Subcutaneous adipose tissue (tissue), 4 donors: ENCODE results near the gene PITPNM3. TPM values are rescaled to one million over a fixed set of nuclear protein-coding genes. Genes with fewer than 3 reads are reported as not detected.

Source experiments
- CTCF ChIP-seq: fragments of 450-650 bp; IDR thresholded peaks from one replicate; pipeline ENCODE4 v1.5.1; 2016; ENCODE audit warnings: low read depth, mild to moderate bottlenecking, control low read depth, antibody characterized with exemption, moderate library complexity
- total RNA-seq, 4 donors: library from RNA; depleted of rRNA; stranded (reverse); fragments of >200 nt; gene quantifications; one replicate each; pipeline ENCODE4 v1.1.0, GENCODE V29; 2016

Gene PITPNM3
- total RNA-seq, 4 donors from 2014 or later = 0.34 to 1.9 (median 1.2) TPM

DNA sequence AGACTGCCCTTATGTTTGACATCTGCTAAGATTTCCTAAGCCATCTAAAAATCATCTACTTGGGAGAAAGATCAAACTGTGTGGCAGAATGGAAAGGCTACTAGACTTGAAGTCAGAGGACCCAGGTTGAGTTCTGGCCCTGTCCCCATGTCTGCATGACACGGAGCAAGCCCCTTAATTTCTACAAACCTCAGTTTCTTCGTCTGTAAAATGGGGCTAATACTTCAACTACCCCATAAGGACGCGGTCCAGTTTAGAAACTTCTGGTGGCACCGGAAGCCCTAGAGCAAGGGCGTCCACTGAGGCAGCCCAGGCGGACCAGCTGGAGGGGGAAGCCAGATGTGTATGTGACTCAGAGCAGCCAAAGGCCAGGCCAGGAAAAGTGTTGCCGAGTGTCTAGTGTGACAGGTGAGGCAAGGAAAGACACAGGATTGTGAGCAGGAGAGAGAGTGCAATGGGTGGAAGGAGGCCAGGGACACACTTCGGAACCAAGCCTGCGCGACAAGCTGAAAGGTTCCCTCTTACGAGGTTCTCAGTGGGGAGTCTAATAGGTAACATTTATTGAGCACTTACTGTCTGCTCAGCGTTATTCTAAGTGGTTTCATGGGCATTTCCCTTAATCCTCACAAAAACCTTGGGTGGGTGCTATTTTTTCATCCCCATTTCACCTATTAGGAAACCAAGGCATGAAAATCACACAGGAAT, 17.8 kb upstream of the PITPNM3 start:
- no peak for TF ChIP-seq CTCF

DNA sequence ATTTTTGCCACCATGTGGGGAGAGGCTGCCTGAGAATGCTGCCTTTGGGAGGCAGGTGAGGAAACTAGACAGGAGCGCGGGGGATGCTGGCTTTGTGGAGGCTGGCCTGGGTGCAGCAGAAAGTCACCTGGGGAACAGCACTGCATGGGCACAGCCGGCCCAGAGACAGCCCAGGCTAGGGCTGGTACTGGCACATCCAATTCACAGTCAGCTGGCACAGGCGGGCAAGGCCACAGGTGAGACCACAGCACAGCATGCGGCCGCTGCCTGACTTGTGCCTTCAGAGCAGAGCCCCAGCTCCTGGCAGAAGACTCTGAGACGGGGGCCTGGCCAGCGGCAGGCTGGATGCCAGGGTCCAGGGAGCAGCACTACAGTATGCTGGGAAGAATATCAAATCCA, 16.6 kb upstream of the PITPNM3 start:
- no peak for TF ChIP-seq CTCF

DNA sequence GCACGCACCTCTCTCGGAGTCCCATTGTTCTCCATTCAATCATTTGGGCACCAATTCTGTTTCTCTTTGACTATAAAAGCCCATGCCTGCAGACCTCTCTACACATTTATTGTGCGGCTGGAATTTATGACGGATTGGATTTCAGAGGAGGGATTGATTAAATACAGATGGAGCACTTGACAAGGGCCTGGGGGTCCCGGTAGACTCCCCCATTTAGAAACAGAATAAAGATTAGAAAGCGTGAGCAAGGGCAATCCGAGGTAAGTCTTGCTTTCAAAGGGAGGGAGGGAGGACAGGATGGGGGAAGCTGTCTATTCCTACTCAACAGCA, 15.1 kb upstream of the PITPNM3 start:
- TF ChIP-seq CTCF = no peak

DNA sequence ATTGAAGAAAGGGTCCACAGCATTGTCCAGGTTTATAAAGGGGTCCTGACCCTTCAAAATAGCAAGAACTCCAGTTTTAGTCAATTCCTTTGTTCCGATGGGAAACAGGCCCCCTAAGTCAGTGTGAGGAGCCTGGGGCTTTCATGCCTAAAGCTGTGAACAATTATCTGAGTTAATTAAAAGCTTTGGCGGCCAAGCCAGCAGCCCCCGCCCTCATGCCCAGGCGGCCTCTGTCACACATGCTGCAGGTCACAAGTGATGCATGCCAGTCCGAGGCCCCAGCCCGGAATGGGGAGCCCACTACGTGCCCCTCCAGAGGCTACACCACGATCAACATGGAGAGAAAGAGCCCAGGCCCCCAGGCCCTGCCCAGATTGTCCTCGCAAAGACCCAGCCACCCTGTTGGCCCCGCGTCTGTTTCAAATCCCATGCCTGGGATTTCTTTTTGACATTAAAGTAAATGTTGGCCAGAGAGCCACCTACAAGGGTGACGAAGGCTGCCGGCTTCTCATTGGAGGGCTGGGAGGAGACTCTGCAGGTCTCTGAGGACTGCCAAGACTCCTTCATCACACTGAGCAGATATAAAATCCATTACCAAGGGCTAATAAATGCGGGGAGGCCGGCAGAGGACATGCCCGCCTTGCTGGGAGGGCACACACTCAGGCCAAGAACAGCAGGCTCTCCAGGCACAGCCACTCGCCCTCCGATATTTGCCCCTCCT, 14.5 kb upstream of the PITPNM3 start:
- TF ChIP-seq CTCF = no peak

DNA sequence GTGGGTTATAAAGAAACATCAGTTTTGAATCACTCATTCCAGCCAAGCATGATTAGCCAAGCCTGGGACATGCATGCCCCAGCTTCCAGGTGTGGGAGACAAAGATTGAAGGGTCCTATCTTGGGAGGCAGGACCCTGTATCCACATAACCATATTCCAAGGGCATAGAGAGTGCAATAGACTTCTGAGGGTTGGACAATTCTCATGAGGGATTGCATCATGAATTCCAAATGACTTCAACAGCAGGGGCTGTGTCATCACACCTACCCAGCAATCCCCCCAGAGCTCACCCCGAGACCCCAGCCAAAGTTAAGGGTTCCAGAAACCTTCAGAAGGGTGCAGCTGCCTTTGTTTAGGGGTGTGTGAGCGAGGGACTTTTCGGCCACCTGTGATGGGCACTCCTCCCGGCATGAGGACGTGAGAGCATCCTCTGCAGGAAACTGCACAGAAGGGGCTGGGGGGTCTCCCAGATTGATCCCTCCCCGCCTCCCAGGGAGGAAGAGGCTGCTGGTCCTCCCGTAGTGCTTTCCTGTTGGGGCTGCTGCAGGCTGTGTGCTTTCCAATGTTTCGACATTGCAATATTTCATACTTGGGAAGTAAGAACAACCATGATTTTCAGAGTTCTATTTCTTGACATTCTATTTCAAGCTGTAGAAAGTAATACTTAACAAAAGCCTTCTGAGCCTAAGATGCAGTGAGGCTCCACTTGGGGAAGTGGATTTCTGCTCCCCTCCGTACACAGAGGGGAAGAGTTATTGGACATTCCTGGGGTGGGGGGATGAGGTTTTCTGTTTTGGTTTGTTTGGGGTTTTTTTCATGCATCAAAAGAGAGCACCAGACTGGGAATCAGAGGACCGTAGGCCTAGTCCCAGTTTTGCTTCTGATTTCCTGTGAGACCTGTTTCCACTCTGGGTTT, 13.3 kb upstream of the PITPNM3 start:
- TF ChIP-seq CTCF = no peak

GRCh38 chr17:6568184-6568758, 11.9 kb upstream of the PITPNM3 start:
- no peak for TF ChIP-seq CTCF
